Adrenal gland (tissue), 12 donors: Measurements from ENCODE around the gene ITGB3BP. TPM values are rescaled to one million over a fixed set of nuclear protein-coding genes. Genes with fewer than 3 reads are reported as not detected.

Experiments
- DNase-seq, 7 donors: peaks; one replicate each; pipeline ENCODE4 v3.0.0-alpha.2; 2019 to 2020
- H3K27ac ChIP-seq, 5 donors: fragments of 200-600 bp; sonication (generic) in 4 of 5; 1 replicate in 3 of 5; 2 replicates in 2 of 5; pipeline versions ENCODE4 v1.5.1 to v1.8.0; 2016 to 2020; ENCODE audit warnings: mild to moderate bottlenecking in 1 of 5
- H3K27me3 ChIP-seq: fragments of 200-600 bp; 2 replicates; pipeline ENCODE4 v1.8.0; 2021
- H3K36me3 ChIP-seq, 2 donors: fragments of 200-600 bp; replicated peaks in 1 of 2; 1 replicate in 1 of 2; 2 replicates in 1 of 2; pipeline versions ENCODE4 v1.5.1 to v1.8.0; 2018 to 2022
- H3K4me1 ChIP-seq, 2 donors: fragments of 200-600 bp; replicated peaks in 1 of 2; 1 replicate in 1 of 2; 2 replicates in 1 of 2; pipeline versions ENCODE4 v1.5.1 to v1.8.0; 2018 to 2021
- H3K4me3 ChIP-seq, 4 donors: fragments of 200-600 bp; sonication (generic) in 3 of 4; one replicate each; pipeline ENCODE4 v1.5.1; 2016 to 2018
- H3K9me3 ChIP-seq, 3 donors: fragments of 200-600 bp; sonication (generic) in 1 of 3; replicated peaks in 1 of 3; 1 replicate in 2 of 3; 2 replicates in 1 of 3; pipeline versions ENCODE4 v1.5.1 to v1.8.0; 2016 to 2021
- POLR2A ChIP-seq, 2 donors: fragments of 450-650 bp; IDR thresholded peaks; one replicate each; pipeline ENCODE4 v1.6.1; 2017; ENCODE audit warnings: antibody characterized with exemption in 2 of 2, mild to moderate bottlenecking in 2 of 2, moderate library complexity in 1 of 2
- WGBS, 4 donors: extraction: QIAGEN DNeasy Blood & Tissue Kit in 2 of 4; methylation state at CpG; one replicate each; pipeline versions ENCODE4 v1.1.5 to v1.1.7; 2013 to 2017; 5-methylcytosine and 5-hydroxymethylcytosine counted together
- intact Hi-C, 2 donors: fragments of 100-400 bp; cut with DNase I; formaldehyde crosslinking; loops; one replicate each; pipeline versions ENCODE4 v1.14.1 to v1.15.0; 2022 to 2023
- polyA plus RNA-seq, 3 donors: library from polyadenylated mRNA; stranded (reverse); fragments of 200-250 nt in 2 of 3; fragments of 350-450 nt in 1 of 3; fragmentation: Illumina TruSeq in 1 of 3; extraction: RNeasy Lipid Tissue Mini Kit (QIAGEN cat#74804) in 1 of 3; gene quantifications; one replicate each; pipeline ENCODE4 v1.2.3, GENCODE V29; 2013 to 2014
- total RNA-seq, 9 donors: library from RNA; depleted of rRNA in 4 of 9; stranded (reverse); fragments of >200 nt in 4 of 9; fragments of 120-200 nt in 1 of 9; fragmentation: NEBNext Ultra II Directional in 1 of 9; extraction: Animal tissue kit (Norgen Biotek cat#: 25700) in 1 of 9; gene quantifications; one replicate each; pipeline versions ENCODE4 v1.1.0 to v1.2.4, GENCODE V29; 2013 to 2023
- TF ChIP-seq, protein P1 (sequence below), 6 experiments: fragments of 450-650 bp in 4 of 6; fragments of 200-600 bp in 2 of 6; sonication (generic) in 1 of 6; IDR thresholded peaks; 1 replicate in 5 of 6; 2 replicates in 1 of 6; pipeline versions ENCODE4 v1.5.1 to v1.8.0; 2016 to 2021; ENCODE audit warnings: antibody characterized with exemption in 6 of 6, mild to moderate bottlenecking in 2 of 6, moderate library complexity in 1 of 6
- donor health status: healthy with polysubstance abuse.
- donor health status: Bipolar disorder and iron deficiency.
- donor health status: DM: yes; HTN: yes; CAD: no.
- donor health status: DM: no; HTN: no; CAD: no.
- donor health status: DM: no; HTN: no; CAD: no.
- donor health status: DM: yes; HTN: yes; CAD: no.

The ITGB3BP gene
- total and polyA plus RNA-seq, 12 donors, result 2.4 to 50.2 (median 27.7) TPM

DNA sequence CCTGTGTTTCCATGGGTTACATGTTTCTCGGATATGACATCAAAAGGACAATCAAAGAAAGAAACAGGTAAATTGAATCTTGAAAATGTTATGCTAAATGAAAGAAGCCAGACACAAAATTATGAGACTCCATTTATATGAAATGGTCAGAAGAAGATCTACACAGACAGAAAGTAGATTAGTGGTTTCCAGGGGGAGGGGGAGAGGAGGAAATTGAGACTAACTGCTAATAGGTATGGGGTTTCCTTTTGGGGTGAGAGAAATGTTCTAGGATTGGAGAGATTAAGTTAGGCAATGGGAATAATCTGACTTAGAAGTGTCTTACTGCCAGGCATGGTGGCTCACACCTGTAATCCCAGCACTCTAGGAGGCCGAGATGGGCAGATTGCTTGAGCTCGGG lies 21.8 kb downstream of the ITGB3BP start:
- no peak overlapping the region for H3K27ac ChIP-seq
- WGBS, 4 donors, result 94 to 98% (median 96%) methylated on average over 3 of the region's 3 CpGs
- intact Hi-C loops, result no loop called here
- H3K36me3 ChIP-seq, result no peaks in the 10 kb centered on the region
- H3K27me3 ChIP-seq, result no peaks in the 10 kb centered on the region
- no peak overlapping the region for H3K4me3 ChIP-seq
- TF ChIP-seq, protein P1, sequence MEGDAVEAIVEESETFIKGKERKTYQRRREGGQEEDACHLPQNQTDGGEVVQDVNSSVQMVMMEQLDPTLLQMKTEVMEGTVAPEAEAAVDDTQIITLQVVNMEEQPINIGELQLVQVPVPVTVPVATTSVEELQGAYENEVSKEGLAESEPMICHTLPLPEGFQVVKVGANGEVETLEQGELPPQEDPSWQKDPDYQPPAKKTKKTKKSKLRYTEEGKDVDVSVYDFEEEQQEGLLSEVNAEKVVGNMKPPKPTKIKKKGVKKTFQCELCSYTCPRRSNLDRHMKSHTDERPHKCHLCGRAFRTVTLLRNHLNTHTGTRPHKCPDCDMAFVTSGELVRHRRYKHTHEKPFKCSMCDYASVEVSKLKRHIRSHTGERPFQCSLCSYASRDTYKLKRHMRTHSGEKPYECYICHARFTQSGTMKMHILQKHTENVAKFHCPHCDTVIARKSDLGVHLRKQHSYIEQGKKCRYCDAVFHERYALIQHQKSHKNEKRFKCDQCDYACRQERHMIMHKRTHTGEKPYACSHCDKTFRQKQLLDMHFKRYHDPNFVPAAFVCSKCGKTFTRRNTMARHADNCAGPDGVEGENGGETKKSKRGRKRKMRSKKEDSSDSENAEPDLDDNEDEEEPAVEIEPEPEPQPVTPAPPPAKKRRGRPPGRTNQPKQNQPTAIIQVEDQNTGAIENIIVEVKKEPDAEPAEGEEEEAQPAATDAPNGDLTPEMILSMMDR (IDR thresholded peaks at IDR 0.05), result no peak
- TF ChIP-seq POLR2A (IDR thresholded peaks at IDR 0.05), result no peak
- no peak for DNase-seq
- no peaks in the 10 kb centered on the region for H3K9me3 ChIP-seq
- H3K4me1 ChIP-seq, result no peaks in the 10 kb centered on the region

- TF ChIP-seq, protein P1 (IDR thresholded peaks at IDR 0.05), result no peak
- TF ChIP-seq POLR2A (IDR thresholded peaks at IDR 0.05), result no peak
- Histone ChIP-seq H3K27me3 (no peaks in the 10 kb centered on the region), H3K4me3 (no peak overlapping the region), H3K9me3 (no peaks in the 10 kb centered on the region), H3K27ac (no peak overlapping the region), H3K36me3 (no peaks in the 10 kb centered on the region), H3K4me1 (no peaks in the 10 kb centered on the region)
- intact Hi-C loops, result no loop called here
- 53 to 100% (median 97%) methylated on average over 1 of the region's 1 CpG for WGBS, 4 donors
- DNase-seq, result no peak
These were observed 24.9 kb downstream of the ITGB3BP start for GRCh38 chr1:63498106-63498505.

DNA sequence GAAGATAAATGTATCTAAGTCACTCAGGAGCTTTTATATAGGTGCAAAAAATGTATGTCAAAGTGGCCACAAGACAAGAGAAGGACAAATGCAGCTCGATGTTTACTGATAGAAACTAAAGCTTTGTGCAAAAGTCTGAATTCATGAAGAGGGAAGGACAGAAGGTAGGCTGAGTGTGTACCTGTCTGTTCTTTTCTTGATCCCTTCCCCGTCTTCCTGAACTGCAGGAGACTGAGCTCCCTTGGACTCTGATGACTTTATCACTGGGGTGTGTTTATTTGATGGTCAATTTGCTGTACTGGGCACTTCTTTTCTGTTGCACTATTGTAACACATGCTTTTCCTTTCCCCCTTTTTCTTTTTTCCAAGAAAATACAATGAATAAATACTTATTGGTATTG lies 25.4 kb downstream of the ITGB3BP start:
- H3K27ac ChIP-seq, result no peak overlapping the region
- no peak for DNase-seq
- H3K36me3 ChIP-seq, result no peaks in the 10 kb centered on the region
- H3K4me1 ChIP-seq, result no peaks in the 10 kb centered on the region
- WGBS, 4 donors, result 93 to 100% (median 95%) methylated on average over 2 of the region's 2 CpGs
- H3K4me3 ChIP-seq, result no peak overlapping the region
- intact Hi-C loops, result no loop called here
- no peaks in the 10 kb centered on the region for H3K9me3 ChIP-seq
- no peaks in the 10 kb centered on the region for H3K27me3 ChIP-seq
- no peak for TF ChIP-seq POLR2A (IDR thresholded peaks at IDR 0.05)
- TF ChIP-seq, protein P1 (IDR thresholded peaks at IDR 0.05), result no peak

GRCh38 chr1:63487336-63488065 lies 35.5 kb downstream of the ITGB3BP start:
- intact Hi-C loops, result no loop called here
- no peak overlapping the region for H3K4me3 ChIP-seq
- 91 to 95% (median 92%) methylated on average over 8 of the region's 8 CpGs for WGBS, 4 donors

More at GRCh38 chr1:63487336-63488065, 35.5 kb downstream of the ITGB3BP start:
- no peak overlapping the region for H3K27ac ChIP-seq
- H3K27me3 ChIP-seq, result no peaks in the 10 kb centered on the region
- DNase-seq, result no peak
- no peaks in the 10 kb centered on the region for H3K9me3 ChIP-seq
- TF ChIP-seq, protein P1 (IDR thresholded peaks at IDR 0.05), result no peak
- TF ChIP-seq POLR2A (IDR thresholded peaks at IDR 0.05), result no peak
- H3K36me3 ChIP-seq, result no peaks in the 10 kb centered on the region
- no peaks in the 10 kb centered on the region for H3K4me1 ChIP-seq
